ENCODE results near the gene C6orf163. TPM values are rescaled to one million over a fixed set of nuclear protein-coding genes. Genes with fewer than 3 reads are reported as not detected.

The C6orf163 gene
- total RNA-seq, result 1.3 and 3.4 TPM in 2 replicates

DNA sequence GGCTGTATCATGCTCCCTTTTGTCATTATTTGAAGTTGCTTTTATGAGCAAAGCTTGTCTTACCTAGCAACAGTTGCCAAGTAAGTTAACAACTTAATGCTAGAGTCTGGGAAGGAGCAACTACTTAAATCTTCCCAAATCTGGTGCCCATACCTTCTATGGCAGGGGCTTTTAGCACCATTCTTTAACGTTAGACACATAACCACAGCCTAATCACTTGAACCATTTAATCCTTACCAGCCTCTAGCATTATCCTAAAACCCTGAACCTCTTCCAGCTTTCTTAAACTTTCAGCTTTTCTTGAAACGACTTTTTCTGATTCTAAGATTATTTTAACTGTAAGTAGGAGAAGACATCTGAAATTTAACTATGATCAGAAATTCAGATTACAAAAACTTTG is at the start of gene C6orf163:
Gene C6orf163, plus strand, starts transcription at position 83 of the 400 bp plus-strand sequence. Its CDS starts 287 bp downstream, at position 370.

DNA sequence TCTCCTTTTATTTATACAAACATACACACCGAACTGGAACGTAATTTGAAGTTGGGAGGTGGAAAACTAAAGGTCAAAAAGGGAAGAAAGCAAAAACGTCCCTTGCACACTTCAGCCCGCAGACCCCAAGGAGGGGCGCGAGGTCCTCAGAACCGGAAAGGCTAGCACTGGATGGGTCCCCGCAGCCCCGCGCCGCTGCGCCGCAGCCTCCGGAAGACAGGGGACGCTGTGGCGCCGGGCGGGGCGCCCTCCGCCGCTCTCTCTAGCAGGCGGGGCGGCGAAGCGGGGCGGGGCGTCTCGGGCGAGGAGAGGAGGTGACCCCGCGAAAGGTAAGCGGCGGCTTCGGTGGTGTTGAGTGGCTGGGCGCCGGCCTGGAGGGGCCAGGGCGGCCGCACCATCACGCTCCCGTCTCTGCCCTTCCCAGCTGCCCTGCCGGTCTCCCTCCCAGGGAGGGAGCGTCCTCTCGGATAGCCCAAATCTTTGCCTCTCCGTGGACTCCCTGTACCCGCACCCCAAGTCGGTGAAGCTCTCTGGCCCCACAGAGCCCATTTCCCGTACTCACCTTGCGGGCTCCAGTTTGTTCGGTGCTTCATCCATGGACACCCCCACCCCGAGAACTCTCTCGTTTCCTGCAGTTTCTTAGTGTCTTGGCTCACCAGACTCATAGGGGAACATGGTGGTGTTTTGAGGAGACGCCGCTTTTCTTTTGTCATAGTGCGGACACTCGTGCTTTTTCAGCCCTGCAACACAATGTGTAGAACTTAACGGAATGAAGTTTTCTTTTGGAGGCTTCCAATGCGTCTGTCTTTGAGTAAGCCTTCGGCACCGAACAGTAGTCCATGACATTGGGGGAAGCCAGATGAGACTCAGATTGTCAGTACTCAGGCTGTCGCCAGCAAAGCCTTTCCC is 22.1 kb upstream of the C6orf163 start, which contains the start of gene SMIM8:
Gene SMIM8, plus strand, starts transcription at position 285 of the 909 bp plus-strand sequence. CDS start 14,444 bp downstream, outside the sequence.

DNA sequence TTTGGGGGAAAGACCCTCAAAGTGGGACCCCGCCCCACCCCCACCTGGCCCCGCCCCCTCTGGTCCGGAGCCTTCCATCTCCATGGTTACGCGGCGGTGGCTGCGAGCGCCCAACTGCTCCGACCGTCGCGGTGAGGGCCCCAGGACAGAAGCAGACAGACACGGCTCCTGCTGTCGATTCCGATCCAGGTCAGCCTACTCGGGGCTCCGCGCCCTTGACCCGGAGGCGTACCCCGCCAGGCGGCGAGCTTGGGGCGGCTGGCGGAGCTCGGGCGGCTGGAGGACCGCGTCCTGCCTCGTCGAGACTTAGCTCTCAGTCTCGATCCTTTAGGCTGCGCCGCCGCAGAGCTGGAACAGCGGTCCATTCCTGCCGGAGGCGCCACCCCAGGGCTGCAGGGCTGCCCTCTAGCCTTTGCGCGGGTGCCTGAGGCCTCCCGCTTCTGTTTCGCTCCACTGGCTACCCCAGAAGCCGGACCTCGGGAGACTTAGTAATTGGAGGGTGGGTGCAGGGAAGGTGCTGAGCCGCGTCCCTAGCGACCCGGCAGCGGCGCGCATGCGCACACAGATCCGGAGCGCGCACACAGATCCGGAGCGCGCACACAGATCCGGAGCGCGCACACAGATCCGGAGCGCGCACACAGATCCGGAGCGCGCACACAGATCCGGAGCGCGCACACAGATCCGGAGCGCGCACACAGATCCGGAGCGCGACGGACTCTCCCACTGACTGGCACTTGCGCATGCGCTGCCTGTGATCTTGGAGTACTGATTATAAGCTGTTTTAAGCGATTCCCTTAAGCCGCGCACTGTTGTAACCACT is 63.5 kb downstream of the C6orf163 start, which contains the start of gene CFAP206:
Gene CFAP206, plus strand, starts transcription at position 72 of the 820 bp plus-strand sequence. CDS start 1,868 bp downstream, outside the sequence.

Other genes with a start within 250 kb of the C6orf163 start
- gene CGA, start 249.7 kb upstream of the C6orf163 start, total RNA-seq, result not detected in 2 replicates
- 38.1 and 49.2 TPM in 2 replicates for gene ZNF292, start 189.2 kb upstream of the C6orf163 start, total RNA-seq
- gene SMIM8, start 22.2 kb upstream of the C6orf163 start, total RNA-seq, result 4.6 and 8.0 TPM in 2 replicates
- not detected in 2 replicates for gene GJB7, start 15.5 kb upstream of the C6orf163 start, total RNA-seq
- gene CFAP206, start 63.2 kb downstream of the C6orf163 start, total RNA-seq, result 0.65 TPM in 1 of 2 replicates, not detected in the other
- gene SLC35A1, start 128.2 kb downstream of the C6orf163 start, total RNA-seq, result 11.9 and 13.8 TPM in 2 replicates
- 57.4 and 67.8 TPM in 2 replicates for gene RARS2, start 245.2 kb downstream of the C6orf163 start, total RNA-seq
- gene ORC3, start 245.3 kb downstream of the C6orf163 start, total RNA-seq, result 25.0 and 29.0 TPM in 2 replicates

Data from hair follicle dermal papilla cell (primary cell).